GM19035 (cell line): ENCODE data around the gene CSPG4.

Experiments
- ATAC-seq: cut with Tn5 transposase; IDR thresholded peaks from one replicate; pipeline ENCODE4 v1.9.1; 2021; ENCODE audit not compliant: unreplicated experiment

Gene CSPG4

GRCh38 chr15:75673426-75674235, 39.0 kb downstream of the CSPG4 start:
- ATAC-seq, result no peak

DNA sequence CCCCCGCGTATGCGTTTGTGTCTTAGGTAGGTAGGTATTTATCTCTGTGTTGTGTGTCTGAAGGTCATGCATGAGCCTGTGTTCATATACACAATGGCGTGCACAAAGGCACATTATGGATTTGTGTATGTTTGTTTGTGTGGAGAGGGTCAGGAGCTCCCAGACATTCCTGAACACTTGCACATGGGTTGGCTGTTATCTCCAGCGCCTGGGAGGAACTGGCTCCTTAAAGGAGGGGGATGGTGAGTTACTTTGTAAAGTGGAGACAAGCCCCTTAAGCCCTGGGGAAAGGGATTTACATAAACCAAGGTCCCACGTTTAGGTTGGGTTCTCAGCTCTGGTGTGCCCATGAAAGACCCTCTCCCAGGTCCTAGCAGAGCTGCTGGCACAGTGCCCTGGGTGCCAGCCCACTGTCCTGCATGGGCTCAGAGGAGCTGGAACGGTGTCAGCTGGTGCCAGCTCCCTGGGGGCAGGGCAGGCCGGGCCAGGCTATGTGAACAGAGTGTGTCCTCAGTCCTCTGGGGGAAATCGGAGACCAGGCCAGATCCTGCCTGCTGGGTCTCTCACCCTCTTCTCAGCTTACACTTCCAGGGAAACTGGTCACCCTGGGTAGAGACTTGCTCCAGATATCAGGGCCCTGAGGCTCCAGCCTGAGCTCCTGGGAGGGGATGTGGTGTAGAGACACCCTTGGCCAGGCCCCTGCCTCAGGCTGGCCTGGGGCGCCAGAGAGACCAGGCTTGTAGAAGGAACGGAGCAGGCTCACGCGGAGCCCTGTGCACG, 39.8 kb downstream of the CSPG4 start:
- ATAC-seq, result no peak

GRCh38 chr15:75671730-75672602, 40.7 kb downstream of the CSPG4 start:
- ATAC-seq, result no peak

- no peak for ATAC-seq
These were observed 42.8 kb downstream of the CSPG4 start for GRCh38 chr15:75669879-75670212.

DNA sequence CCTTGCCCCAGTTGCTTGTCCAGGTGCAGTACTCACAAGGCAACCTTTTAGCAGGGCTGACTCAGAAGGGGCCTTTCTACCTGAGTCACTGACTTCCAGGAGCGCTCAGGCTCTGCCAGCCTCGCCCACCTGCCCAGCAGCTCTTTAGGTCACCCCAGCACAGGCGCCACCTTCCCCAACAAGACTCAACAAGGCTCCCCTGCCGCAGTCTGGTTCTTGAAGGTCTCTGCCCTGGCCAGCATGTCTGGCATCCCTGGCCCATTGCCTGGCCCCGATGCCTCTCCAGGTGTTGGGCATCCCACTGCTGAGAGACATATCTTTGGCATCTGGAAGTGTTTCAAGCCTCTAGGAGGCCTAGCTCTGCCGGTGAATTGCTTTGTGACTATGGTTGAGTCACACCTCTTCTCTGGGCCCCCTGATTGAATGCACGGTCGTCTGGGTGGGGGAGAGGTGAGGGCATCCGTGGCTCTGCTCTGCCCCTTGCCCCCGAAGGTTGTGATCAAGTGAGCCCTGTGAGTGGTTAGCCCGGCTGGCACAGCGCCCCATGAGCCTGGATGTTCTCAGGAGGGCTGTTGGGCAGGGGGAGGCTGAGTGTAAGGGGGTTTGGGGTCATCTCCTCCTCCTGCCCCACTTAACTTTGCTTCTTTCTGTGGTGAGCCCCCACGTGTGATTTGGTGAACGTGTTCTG, 43.3 kb downstream of the CSPG4 start:
- ATAC-seq, result no peak

- ATAC-seq, result no peak
These were observed 45.7 kb downstream of the CSPG4 start for GRCh38 chr15:75666823-75667501.

DNA sequence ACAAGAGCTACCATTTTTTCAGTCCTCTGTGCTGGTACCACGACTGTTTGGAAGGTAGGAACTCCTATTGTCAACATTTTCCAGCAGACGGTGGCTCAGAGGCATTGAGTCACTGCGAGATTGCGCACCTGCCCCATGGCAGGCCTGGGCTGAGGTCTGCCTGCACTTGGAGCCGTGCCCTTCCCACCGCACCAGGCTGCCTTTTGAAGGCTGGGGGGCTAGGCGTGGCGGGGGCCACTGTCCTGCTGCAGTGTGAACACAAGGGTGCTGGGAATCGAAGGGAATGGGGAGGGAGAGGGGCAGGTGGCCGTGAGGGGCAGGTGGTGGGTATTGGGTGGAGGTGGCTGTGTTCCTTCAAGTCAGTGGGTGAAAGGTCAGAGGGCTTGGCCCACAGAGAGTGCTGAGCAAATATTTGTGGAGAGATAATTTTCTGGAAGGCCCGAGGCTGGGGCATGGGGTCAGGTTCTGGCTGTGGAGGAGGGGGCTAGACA, 48.7 kb downstream of the CSPG4 start:
- no peak for ATAC-seq

- no peak for ATAC-seq
These were observed 49.7 kb downstream of the CSPG4 start for GRCh38 chr15:75662823-75663519.

- no peak for ATAC-seq
These were observed 50.9 kb downstream of the CSPG4 start for GRCh38 chr15:75661756-75662140.

GRCh38 chr15:75661100-75661755, 51.4 kb downstream of the CSPG4 start:
- no peak for ATAC-seq

DNA sequence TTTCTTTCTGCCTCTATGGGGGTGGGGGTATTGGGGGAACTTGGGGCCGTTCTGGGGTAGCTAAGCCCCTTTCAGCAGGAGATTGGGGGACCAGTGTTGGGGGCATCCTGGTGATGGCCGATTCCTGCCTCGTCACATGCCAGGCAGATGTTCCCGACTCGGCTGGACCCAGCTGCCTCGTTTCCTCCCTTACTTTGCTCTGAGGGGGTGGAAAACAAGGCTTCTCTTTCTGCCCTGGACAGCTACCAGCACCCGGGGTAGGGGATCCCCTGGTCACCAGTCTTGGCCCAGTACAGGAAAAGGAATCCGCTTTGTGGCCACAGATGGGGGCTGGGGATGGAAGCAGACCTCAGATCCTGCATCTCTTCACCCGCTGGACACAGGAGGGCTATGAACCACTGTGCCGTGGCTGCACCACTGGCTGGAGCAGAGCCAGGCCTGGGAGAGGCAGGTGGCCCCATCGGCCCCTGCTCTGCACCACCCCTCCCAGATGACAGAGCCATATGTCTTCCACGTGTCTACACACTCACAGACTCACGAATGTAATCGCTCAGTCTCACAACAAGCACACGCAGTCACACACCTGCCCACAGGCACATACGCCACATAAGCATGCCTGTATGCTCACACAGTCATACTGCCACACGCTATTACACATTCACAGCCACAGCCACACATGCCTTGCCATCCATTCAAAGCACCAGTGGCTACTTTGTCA, 52.6 kb downstream of the CSPG4 start:
- no peak for ATAC-seq

DNA sequence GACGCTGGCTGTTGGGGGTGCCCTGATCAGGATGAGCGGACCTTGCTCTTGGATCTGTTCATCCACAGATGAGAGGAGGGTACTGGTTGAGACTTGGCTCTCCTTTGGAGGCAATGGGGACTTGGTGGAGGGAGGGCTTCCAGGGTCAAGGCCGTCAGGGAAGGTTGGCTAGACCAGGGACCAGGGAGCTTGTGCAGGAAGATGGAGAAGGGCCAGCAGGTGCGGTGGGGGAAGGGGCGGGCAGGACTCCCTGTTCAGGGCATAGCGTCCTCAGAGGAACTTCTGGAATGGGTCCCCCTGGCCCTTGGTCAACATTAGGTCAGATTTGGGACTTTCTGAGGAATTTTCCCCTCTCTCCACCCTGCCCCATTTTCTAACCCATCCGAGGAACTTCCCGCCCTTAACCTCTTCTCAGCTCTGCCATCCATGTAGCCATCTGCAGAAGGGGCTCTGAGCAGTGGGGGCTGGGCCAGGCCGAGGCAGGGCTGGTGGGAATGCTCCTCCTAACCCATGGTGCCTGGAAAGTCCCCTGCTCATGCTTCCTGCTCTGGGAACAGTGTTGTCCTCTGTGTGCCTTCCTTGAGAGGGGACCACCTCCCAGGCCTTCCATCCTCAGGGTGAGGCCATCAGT, 53.4 kb downstream of the CSPG4 start:
- no peak for ATAC-seq

DNA sequence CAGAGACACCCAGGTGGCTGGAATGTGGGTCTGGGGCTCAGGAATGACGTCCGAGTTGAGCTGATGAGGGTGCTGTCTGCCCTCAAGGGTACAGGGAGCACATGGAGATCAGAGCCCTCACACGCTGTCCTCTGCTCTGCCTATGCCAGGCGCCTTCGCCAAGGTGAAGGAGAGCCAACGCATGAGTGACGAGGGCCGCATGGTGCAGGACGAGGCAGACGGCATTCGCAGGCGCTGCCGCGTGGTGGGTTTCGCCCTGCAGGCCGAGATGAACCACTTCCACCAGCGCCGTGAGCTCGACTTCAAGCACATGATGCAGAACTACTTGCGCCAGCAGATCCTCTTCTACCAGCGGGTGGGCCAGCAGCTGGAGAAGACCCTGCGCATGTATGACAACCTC, 55.8 kb downstream of the CSPG4 start:
- ATAC-seq, result no peak

- no peak for ATAC-seq
These were observed 56.3 kb downstream of the CSPG4 start for GRCh38 chr15:75656331-75656730.

GRCh38 chr15:75655931-75656330, 56.7 kb downstream of the CSPG4 start:
- ATAC-seq, result no peak

DNA sequence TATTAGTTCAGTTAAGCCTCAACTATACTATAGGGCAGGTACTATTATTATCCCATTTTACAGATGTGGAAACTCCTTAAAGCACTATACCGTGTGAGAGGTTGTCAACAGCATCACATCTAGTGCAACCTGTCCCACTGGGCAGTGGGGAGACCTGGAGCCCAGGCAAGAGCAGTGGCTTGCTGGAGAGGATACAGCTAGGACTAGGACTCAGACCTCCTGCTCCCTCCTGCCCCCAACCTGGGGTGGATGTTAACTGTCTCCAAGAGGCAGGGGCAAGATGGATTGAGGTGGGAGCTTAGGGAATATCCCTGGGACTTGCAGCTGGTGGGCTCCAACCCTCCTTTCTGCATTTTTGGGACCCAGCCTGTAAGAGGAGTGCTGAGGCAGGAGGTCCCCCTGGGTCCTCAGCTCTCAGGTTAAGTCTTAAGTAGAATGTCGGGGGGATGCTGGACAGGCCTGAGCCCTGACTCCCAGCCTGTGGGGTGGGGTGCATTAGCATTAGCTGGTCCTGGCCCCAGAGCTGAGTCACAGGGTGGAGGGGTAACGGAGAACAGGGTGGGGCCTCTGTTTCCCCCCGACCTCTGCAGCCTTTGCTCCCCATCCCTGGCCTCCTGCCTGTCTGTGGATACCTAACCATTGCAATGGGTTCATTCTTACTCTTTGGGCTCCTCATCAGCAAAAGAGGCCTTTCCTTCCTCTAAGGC, 58.3 kb downstream of the CSPG4 start:
- ATAC-seq, result no peak

- ATAC-seq, result no peak
These were observed 59.2 kb downstream of the CSPG4 start for GRCh38 chr15:75653347-75653913.
